Measurements from ENCODE around the gene KLHDC8A. TPM values are rescaled to one million over a fixed set of nuclear protein-coding genes. Genes with fewer than 3 reads are reported as not detected.

The KLHDC8A gene
- total and polyA plus RNA-seq, 9 of the 15 experiments (the other 6 are each of a cell fraction or from before 2014, with no cell fraction given) = 0.01 to 0.54 (median 0.04) TPM; not detected in 6

DNA sequence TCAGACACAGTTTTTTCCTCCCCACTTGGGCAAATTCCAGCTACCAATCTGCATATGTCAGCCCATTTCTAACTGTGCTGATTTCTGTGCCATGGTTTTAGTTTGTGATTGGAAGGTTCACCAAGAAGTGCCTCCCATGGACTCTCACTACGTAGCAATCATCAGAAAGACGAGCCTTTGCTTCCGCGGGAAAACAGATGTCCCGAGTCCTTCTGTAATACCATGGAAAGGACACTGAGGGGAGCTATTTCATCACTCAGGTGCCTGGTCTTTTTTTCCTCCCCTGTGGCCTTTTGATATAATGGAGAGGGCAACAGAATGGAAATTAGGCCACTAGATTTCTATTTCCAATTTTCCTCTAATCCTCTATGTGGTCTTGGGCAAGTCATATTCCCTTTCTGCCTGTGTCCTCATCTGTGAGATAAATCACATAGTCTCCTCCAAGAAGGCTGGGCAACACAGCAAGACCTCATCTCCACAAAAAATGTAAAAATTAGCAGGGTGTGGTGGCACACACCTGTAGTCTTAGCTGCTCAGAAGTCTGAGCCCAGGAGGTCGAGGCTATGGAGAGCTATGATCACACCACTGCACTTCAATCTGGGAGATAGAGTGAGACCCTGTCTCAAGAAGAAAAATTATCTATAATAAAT, 40.4 kb upstream of the KLHDC8A start (continued):
- TF ChIP-seq, protein P1, sequence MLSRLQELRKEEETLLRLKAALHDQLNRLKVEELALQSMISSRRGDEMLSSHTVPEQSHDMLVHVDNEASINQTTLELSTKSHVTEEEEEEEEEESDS (CRISPR knock-in tag; IDR thresholded peaks at IDR 0.05) = no peak
- TF ChIP-seq DEAF1 (CRISPR knock-in tag; IDR thresholded peaks at IDR 0.05) = peak; percentile 85
- TF ChIP-seq HCFC1 (IDR thresholded peaks at IDR 0.05; ENCODE audit: low read depth, low read length) = peak; percentile 18; the same call in 1 of the 2 replicates
- TF ChIP-seq NFE2 (IDR thresholded peaks at IDR 0.05; ENCODE audit: low read depth) = no peak
- TF ChIP-seq, protein P2, sequence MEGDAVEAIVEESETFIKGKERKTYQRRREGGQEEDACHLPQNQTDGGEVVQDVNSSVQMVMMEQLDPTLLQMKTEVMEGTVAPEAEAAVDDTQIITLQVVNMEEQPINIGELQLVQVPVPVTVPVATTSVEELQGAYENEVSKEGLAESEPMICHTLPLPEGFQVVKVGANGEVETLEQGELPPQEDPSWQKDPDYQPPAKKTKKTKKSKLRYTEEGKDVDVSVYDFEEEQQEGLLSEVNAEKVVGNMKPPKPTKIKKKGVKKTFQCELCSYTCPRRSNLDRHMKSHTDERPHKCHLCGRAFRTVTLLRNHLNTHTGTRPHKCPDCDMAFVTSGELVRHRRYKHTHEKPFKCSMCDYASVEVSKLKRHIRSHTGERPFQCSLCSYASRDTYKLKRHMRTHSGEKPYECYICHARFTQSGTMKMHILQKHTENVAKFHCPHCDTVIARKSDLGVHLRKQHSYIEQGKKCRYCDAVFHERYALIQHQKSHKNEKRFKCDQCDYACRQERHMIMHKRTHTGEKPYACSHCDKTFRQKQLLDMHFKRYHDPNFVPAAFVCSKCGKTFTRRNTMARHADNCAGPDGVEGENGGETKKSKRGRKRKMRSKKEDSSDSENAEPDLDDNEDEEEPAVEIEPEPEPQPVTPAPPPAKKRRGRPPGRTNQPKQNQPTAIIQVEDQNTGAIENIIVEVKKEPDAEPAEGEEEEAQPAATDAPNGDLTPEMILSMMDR (IDR thresholded peaks at IDR 0.05 in 2 of 3, conservative IDR thresholded peaks at IDR 0.05 in 1 of 3; ENCODE audit: insufficient read depth in 2 of 3, low read depth in 1 of 3, low read length in 3 of 3) = peak; percentile 86 to 97 (median 91)
- TF ChIP-seq SETDB1 (IDR thresholded peaks at IDR 0.05; ENCODE audit: low read length) = no peak
- TF ChIP-seq ZNF212 (CRISPR knock-in tag; IDR thresholded peaks at IDR 0.05) = no peak
- no peak for TF ChIP-seq ATF1 (CRISPR knock-in tag; IDR thresholded peaks at IDR 0.05)
- TF ChIP-seq ATF1 (tag; IDR thresholded peaks at IDR 0.05) = 0 out of 2 replicates have a peak, but pooled peaks have one; percentile 21
- TF ChIP-seq RB1 (IDR thresholded peaks at IDR 0.05; ENCODE audit: low read depth) = peak; percentile 75; the same call in 1 of the 2 replicates
- no peak for TF ChIP-seq MTF1 (CRISPR knock-in tag; IDR thresholded peaks at IDR 0.05; ENCODE audit: borderline replicate concordance)
- TF ChIP-seq ZNF124 (CRISPR knock-in tag; IDR thresholded peaks at IDR 0.05) = no peak
- TF ChIP-seq, protein P3, sequence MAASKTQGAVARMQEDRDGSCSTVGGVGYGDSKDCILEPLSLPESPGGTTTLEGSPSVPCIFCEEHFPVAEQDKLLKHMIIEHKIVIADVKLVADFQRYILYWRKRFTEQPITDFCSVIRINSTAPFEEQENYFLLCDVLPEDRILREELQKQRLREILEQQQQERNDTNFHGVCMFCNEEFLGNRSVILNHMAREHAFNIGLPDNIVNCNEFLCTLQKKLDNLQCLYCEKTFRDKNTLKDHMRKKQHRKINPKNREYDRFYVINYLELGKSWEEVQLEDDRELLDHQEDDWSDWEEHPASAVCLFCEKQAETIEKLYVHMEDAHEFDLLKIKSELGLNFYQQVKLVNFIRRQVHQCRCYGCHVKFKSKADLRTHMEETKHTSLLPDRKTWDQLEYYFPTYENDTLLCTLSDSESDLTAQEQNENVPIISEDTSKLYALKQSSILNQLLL (CRISPR knock-in tag; IDR thresholded peaks at IDR 0.05; ENCODE audit: borderline replicate concordance) = no peak
- TF ChIP-seq SRSF7 (optimal IDR thresholded peaks at IDR 0.05; ENCODE audit: low read depth, low read length) = no peak
- TF ChIP-seq RAD21 (CRISPR knock-in tag; conservative IDR thresholded peaks at IDR 0.05 in 1 of 2, IDR thresholded peaks at IDR 0.05 in 1 of 2) = peak; percentile 94 to 98
- no peak for TF ChIP-seq SMARCE1 (IDR thresholded peaks at IDR 0.05)
- no peak for TF ChIP-seq ZNF143 (CRISPR knock-in tag; IDR thresholded peaks at IDR 0.05)
- TF ChIP-seq, protein P4, sequence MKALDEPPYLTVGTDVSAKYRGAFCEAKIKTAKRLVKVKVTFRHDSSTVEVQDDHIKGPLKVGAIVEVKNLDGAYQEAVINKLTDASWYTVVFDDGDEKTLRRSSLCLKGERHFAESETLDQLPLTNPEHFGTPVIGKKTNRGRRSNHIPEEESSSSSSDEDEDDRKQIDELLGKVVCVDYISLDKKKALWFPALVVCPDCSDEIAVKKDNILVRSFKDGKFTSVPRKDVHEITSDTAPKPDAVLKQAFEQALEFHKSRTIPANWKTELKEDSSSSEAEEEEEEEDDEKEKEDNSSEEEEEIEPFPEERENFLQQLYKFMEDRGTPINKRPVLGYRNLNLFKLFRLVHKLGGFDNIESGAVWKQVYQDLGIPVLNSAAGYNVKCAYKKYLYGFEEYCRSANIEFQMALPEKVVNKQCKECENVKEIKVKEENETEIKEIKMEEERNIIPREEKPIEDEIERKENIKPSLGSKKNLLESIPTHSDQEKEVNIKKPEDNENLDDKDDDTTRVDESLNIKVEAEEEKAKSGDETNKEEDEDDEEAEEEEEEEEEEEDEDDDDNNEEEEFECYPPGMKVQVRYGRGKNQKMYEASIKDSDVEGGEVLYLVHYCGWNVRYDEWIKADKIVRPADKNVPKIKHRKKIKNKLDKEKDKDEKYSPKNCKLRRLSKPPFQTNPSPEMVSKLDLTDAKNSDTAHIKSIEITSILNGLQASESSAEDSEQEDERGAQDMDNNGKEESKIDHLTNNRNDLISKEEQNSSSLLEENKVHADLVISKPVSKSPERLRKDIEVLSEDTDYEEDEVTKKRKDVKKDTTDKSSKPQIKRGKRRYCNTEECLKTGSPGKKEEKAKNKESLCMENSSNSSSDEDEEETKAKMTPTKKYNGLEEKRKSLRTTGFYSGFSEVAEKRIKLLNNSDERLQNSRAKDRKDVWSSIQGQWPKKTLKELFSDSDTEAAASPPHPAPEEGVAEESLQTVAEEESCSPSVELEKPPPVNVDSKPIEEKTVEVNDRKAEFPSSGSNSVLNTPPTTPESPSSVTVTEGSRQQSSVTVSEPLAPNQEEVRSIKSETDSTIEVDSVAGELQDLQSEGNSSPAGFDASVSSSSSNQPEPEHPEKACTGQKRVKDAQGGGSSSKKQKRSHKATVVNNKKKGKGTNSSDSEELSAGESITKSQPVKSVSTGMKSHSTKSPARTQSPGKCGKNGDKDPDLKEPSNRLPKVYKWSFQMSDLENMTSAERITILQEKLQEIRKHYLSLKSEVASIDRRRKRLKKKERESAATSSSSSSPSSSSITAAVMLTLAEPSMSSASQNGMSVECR (CRISPR knock-in tag; IDR thresholded peaks at IDR 0.05) = no peak
- TF ChIP-seq ZSCAN32 (CRISPR knock-in tag; IDR thresholded peaks at IDR 0.05) = 0 out of 2 replicates have a peak, but pooled peaks have one; percentile 20
- no peak for TF ChIP-seq ZKSCAN3 (CRISPR knock-in tag; IDR thresholded peaks at IDR 0.05)
